Keratinocyte (primary cell): ENCODE data around the gene G3BP2.

Experiments
- CTCF ChIP-seq, 3 experiments: IDR thresholded peaks in 1 of 3; conservative IDR thresholded peaks in 1 of 3; optimal IDR thresholded peaks in 1 of 3; 2 replicates in 2 of 3; 3 replicates in 1 of 3; pipeline versions ENCODE3 to v1.5.1; 2011; ENCODE audit warnings: low read length in 3 of 3, mild to moderate bottlenecking in 3 of 3, moderate library complexity in 2 of 3, control low read depth in 1 of 3, inconsistent platforms in 1 of 3; ENCODE audit not compliant: insufficient read depth in 2 of 3; ENCODE audit errors: extremely low read depth in 1 of 3
- EZH2 ChIP-seq: IDR thresholded peaks from one replicate; pipeline ENCODE4 v1.6.1; 2012; ENCODE audit warnings: inconsistent platforms, mild to moderate bottlenecking, low read length, moderate library complexity

GRCh38 chr4:75678965-75679364, 5.8 kb upstream of the G3BP2 start:
- TF ChIP-seq CTCF (optimal IDR thresholded peaks at IDR 0.05 in 1 of 3, IDR thresholded peaks at IDR 0.05 in 1 of 3, conservative IDR thresholded peaks at IDR 0.05 in 1 of 3; ENCODE audit: extremely low read depth in 1 of 3, insufficient read depth in 2 of 3, low read length in 3 of 3) (no peak), EZH2 (no peak)
